HG03280 (cell line): ENCODE data around the gene SKP2.
"Not testable (repeated sequence)": the region's sequence is repeated elsewhere in the genome, so short reads cannot be mapped to it uniquely, and the experiment has no call there.

ENCODE experiments used
- ATAC-seq: cut with Tn5 transposase; IDR thresholded peaks from one replicate; pipeline ENCODE4 v1.9.1; 2021; ENCODE audit warnings: mild to moderate bottlenecking, moderate library complexity; ENCODE audit not compliant: unreplicated experiment

Gene SKP2

GRCh38 chr5:36151434-36152323 lies at the start of gene SKP2, which contains the start of gene LMBRD2:
Gene SKP2 (plus strand): TSS chr5:36152111. CDS start chr5:36152263, 152 bp downstream.
Gene LMBRD2 (minus strand): TSS chr5:36151887. CDS start chr5:36143349, 8,538 bp downstream.
- ATAC-seq = peak; percentile 98

DNA sequence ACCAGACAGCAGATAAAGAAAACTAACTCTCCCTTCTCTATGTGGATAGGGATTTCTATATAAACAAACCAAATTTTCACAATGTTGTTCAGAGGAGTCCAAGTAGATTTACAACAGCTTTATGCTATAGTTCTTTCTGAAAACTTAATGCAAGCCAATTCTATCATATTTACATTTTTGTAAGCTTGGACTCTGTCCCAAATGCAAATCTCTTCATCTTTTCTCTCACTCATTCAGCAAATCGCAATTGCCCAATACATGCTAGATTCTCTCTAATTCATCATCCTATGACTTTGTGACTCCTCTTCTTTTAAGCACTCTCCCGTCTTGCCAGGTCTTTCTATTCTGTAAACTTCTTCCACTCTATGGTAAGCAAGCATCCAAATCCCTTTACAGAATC lies 46.1 kb upstream of the SKP2 start:
- ATAC-seq = no peak

GRCh38 chr5:36108758-36109460 lies 43.0 kb upstream of the SKP2 start:
- ATAC-seq = no peak

DNA sequence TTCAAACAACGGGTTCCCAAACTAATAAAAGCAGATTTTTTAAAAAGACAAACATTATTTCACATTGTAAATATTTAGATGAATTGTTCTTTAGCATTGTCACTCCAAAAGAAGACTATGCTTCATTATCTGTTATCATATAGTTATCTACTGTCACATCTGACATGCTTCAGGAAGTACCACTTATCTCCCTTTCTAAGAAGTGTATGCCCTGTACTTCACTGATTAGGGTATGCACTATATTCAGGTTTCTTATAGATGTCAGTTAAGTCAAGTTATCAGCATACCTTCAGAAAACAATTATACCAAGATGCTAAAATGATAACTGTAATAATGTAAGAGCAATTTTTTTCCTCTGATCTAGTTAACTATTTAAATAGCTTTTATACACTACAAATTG lies 40.7 kb upstream of the SKP2 start:
- ATAC-seq = no peak

DNA sequence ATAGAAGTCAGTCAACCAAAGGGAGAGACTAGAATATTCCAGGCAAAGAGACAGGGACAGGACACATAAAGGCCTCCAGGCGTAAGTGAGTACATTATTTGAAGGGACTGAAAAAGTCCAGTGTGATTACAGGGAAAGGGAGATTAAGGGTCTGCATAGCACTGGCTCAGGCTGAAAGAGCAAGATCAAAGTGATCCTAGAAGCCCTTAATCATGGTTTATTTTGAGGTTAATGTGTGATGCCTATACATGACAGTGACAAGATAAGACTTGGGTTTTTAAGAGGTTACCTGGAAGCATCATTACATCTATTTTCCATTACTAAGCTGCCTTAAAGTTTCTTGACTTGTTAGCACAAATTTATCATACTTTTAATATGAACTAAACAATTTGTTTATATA lies 26.0 kb upstream of the SKP2 start:
- ATAC-seq = no peak

- no peak for ATAC-seq
Observed at GRCh38 chr5:36128795-36129194, 23.1 kb upstream of the SKP2 start.

DNA sequence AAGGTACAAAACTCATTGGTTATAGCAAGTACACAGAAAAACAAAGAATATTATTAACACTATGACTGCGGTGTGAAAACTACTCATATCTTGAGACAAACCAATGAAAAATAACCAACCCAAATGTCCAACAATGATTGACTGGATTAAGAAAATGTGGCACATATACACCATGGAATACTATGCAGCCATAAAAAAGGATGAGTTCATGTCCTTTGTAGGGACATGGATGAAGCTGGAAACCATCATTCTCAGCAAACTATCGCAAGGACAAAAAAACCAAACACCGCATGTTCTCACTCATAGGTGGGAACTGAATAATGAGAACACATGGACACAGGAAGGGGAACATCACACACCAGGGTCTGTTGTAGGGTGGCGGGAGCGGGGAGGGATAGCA lies 22.2 kb upstream of the SKP2 start:
- not testable (repeated sequence) for ATAC-seq

- ATAC-seq = not testable (repeated sequence)
Observed at GRCh38 chr5:36133009-36133408, 18.9 kb upstream of the SKP2 start.

DNA sequence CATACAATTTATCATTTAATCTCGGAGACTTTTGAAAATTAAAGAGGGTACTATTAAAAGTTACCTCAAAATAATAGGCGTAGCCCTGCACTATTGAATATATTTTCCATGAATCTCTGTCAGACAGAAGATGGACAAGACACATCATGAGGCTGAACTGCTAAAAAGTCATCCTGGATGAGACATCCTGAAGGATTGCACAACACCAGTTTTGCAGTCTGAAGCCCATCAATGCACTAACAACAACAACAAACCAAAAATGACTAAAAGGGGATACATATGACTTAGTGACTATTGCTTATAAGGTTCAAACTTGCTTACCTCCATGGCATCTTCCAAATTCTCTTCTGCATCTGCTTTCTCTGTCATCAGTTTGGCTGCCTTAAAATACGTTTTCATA lies 15.9 kb upstream of the SKP2 start:
- ATAC-seq = no peak

GRCh38 chr5:36136581-36136980 lies 15.3 kb upstream of the SKP2 start:
- ATAC-seq = no peak

DNA sequence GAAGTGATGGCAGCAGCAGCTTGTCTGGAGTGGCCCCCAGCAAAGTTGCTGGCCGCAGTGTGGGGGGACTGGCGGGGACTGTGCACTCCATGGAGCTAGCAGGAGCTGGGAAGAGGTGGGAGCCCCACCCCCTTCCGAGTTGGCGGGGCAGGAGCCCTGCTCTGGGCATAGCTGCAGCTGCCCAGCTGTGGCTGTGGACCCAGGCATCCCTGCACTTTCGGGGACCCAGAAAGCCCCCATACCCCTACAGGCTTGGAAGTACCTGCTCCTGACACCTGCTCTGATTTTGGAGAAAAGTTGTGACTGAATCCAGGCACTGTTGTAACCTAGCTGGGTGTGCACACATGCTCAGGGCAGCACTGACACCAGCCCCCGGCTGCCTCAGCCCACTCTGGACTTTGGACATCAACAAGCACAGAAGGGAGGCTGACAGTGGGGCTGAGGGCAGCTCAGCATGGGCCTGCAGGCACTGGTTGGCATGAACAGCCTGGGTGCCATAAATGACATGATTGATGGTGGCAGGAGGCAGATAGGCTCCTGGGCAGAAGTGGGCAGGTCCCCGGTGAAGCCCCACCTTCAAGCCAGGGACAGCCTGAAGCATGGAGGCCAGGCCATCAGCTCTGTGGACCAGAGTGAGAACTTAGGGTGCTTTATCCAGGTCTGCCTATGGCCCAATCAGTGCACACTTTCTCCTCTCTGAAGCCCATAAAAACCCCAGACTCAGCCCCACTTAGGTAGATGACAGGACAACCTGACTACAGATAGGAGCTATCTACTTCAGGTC lies 12.8 kb upstream of the SKP2 start:
- ATAC-seq = no peak

- ATAC-seq = no peak
Observed at GRCh38 chr5:36145311-36145710, 6.6 kb upstream of the SKP2 start.

GRCh38 chr5:36146390-36146789 lies 5.5 kb upstream of the SKP2 start:
- no peak for ATAC-seq

DNA sequence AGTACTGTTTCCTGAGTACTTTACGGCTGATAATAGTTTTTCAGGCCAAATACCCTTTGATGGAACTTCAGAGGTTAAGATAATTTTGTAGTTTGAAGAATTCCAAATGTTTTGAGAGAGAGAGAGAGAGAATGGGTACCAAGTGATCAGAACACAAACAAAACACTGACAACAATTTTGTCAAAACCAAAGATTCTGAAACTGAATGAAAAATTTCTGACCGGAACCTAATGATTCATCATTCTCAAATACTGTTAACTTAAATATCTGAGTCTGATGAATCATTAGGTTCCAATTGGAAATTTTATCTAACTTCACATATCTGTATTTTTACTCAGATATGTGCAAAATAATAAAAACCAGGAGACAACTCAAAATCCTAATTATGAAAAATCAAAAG lies 4.2 kb upstream of the SKP2 start:
- ATAC-seq = no peak

GRCh38 chr5:36150676-36151433 lies 1.1 kb upstream of the SKP2 start:
- ATAC-seq = peak; percentile 32

- ATAC-seq = no peak
Observed at GRCh38 chr5:36152324-36153297, 700 bp downstream of the SKP2 start.

- no peak for ATAC-seq
Observed at GRCh38 chr5:36153298-36153677, 1.4 kb downstream of the SKP2 start.

DNA sequence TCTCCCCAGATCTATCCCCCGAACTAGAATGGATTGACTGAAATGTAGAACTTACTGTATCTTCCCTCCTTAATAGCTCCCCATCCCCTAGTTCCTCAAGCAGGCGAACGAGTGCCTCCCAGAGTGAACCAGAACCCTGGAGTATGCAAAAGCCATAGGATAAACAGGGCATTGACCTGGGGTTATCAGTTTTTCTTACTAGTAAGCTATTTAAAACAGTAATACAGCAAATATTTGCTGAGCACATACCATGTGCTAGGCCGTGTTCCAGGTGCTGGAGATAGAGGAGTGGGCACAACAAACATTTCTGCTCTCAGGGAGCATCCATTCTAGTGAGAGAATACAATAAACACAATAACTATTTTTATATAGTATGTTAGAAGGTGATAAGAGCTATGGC lies 1.8 kb downstream of the SKP2 start:
- ATAC-seq = no peak

DNA sequence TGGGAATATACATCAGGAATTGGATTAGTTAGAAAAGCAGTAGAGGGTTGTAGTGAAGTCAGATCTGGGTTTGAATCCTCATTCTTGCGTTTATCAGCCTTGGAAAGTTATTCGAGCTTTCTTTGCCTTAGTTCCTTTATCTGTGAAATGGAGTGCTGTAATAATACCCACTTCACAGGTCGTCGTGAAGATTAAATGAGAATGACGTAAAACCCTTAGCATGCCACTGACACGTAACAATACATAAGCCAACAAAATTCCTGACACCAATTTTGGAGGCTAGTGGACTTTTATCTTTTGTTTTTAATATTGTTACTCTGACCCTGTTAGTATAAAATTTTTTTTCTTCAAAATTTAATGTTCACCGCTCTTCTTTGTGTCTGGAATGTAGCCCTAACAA lies 3.4 kb downstream of the SKP2 start:
- ATAC-seq = no peak
